ENCODE measurements around the gene FBXW11.

FBXW11 gene

DNA sequence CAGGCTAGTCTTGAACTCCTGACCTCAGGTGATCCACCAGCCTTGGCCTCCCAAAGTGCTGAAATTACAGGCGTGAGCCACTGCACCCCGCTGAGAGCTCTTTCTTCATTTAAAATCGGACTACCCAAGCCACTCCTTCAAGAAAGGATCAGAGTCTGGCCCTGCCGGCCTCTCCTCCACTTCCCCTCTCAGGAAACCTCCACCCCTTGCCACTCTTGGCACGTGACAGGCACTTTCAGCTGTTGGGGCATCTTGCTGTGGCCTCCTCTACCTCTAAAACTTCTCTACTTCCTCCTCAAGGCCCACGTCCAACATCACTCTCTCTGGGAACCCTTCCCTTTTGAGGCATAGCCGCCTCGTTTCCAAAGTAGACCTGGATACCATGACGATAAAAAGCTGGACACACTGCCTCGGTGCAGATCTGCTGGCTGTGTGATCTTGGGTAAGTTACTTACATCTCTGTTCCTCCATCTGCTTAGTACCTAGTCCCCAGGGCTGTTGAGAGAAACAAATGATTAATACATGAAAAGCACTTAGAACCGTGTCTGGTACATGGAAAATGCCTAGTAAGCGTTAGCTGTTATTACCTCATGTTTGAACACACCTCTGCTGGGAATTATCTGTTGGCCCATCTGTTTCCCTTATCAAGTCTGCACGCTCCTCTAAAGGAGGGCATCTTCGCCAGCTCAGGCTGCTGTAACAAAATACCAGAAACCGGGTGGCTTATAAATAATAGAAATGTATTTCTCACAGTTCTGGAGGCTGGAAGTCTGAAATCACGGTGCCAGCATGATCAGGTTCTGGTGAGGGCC lies 165.5 kb downstream of the FBXW11 start:
- no peak for DNase-seq (ENCODE audit: low spot score)
- TF ChIP-seq, protein P1, sequence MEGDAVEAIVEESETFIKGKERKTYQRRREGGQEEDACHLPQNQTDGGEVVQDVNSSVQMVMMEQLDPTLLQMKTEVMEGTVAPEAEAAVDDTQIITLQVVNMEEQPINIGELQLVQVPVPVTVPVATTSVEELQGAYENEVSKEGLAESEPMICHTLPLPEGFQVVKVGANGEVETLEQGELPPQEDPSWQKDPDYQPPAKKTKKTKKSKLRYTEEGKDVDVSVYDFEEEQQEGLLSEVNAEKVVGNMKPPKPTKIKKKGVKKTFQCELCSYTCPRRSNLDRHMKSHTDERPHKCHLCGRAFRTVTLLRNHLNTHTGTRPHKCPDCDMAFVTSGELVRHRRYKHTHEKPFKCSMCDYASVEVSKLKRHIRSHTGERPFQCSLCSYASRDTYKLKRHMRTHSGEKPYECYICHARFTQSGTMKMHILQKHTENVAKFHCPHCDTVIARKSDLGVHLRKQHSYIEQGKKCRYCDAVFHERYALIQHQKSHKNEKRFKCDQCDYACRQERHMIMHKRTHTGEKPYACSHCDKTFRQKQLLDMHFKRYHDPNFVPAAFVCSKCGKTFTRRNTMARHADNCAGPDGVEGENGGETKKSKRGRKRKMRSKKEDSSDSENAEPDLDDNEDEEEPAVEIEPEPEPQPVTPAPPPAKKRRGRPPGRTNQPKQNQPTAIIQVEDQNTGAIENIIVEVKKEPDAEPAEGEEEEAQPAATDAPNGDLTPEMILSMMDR (IDR thresholded peaks at IDR 0.05; ENCODE audit: extremely low read depth, missing control alignments): no peak

DNA sequence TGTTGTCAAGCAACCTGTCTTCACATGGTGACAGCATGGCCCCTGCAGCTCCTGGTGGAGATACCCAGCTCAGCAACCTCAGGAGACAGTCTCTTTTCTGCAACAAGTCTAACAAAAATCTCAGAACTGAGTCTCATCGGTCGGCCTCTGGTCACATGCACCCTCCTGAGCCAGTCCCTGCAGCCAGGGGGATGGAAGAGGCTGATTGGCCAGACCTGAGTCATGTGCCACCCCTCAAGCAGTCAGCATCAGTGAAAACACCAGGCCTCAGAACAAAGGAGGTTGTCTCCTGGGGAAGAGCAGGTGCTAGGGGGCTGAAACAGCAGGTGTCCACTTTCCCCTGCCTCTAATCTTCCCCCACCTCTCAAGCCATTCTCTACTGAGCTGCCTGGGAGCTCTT lies 166.4 kb downstream of the FBXW11 start:
- TF ChIP-seq, protein P1 (IDR thresholded peaks at IDR 0.05; ENCODE audit: extremely low read depth, missing control alignments): no peak
- DNase-seq (ENCODE audit: low spot score): no peak

DNA sequence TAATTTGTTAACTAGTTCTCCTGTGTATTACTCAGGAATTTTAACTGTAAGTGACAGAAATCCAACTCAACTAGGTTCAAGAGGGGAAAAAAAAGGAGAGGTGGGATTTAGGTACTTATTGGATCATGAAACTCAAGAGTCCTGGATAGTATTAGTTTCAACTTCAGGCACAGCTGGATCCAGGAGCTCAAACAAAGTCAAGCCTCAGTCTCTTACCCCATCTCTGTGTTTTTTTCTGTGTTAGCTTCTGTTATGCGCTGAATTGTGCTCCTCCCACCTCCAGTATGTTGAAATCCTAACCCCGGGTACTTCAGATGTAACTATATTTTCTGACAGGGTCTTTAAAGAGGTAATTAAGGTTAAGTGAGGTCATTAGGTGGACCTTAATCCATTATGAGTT lies 167.3 kb downstream of the FBXW11 start:
- no peak for DNase-seq (ENCODE audit: low spot score)
- TF ChIP-seq, protein P1 (IDR thresholded peaks at IDR 0.05; ENCODE audit: extremely low read depth, missing control alignments): no peak

DNA sequence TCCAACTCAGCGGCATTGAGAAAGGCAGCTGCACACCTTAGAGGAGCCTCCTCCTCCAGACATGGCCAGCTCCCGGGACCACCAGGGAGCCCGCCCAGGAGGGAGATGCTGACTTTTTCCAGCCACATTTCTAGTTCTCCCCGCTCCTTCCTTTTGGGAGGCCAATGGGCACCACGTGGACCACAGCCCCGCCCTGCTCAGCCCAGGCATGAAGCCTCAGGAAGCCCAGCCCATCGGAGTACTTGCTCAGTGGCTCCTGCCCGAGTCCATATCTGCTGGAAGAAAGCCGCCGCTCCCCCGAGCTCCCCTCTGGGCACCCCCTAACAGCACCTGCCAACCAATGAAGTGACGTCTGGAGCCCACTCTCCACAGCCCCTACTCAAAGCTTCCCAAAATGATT lies 168.4 kb downstream of the FBXW11 start:
- no peak for DNase-seq (ENCODE audit: low spot score)
- TF ChIP-seq, protein P1 (IDR thresholded peaks at IDR 0.05; ENCODE audit: extremely low read depth, missing control alignments): no peak

DNA sequence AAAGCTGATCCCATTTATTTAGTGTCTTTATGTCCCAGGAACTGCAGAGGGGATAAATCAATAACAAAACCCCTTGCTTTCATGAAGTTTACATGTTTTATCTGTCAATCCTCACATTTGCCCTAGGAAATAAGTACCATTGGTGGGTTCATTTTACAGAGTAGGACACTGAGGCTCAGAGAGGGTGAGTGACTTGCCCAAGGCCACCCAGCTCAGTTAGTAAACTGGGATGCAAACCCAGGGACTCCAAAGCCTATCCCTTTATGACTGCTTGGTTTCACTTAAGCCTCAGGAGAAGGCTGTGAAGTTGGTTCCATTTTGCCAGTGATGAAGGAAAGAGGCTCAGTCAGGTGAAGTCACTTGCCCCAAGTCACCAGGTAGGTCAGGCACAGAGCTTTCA lies 168.9 kb downstream of the FBXW11 start:
- TF ChIP-seq, protein P1 (IDR thresholded peaks at IDR 0.05; ENCODE audit: extremely low read depth, missing control alignments): no peak

DNA sequence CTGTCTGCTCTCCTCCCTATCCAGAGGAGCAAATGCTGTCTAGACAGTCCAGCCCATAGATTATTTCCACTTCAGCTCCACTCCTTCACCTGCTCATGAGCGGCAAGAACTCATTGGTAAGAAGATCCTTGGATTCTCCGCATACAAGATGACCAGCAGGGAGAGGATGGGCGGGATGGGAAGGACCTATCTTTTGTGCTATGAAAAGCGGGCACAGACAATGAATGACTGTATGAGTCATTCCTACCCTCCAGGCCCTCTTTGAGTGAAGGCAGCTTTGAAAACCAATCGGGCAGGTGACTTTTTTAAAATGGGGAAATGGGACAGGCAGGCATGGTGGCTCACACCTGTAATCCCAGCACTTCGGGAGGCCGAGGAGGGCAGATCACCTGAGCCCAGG lies 171.4 kb downstream of the FBXW11 start:
- no peak for DNase-seq (ENCODE audit: low spot score)

More for the DNA sequence above, 168.9 kb downstream of the FBXW11 start:
- DNase-seq (ENCODE audit: low spot score): no peak

DNA sequence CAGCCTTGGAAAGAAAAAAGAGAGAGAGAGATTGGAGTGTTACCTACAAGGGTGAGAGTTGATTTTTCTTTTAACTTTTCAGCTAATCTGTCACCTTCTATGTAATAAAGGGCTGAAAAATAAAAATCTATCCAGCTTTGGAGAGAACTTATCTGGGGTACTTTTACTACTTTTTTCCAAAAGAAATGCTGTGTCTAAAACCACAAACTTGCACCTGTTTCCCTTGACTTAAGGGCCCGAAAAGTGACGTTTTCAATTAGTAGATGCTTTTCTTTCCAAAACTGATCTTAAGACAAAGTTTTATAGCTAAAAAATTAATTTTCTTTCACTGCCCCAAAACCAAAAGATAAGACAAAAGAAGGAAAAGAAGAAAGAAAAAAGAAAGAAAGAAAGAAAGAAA lies 172.0 kb downstream of the FBXW11 start:
- TF ChIP-seq, protein P1 (IDR thresholded peaks at IDR 0.05; ENCODE audit: extremely low read depth, missing control alignments): no peak
- no peak for DNase-seq (ENCODE audit: low spot score)

More for the DNA sequence above, 171.4 kb downstream of the FBXW11 start:
- TF ChIP-seq, protein P1 (IDR thresholded peaks at IDR 0.05; ENCODE audit: extremely low read depth, missing control alignments): no peak
